GM21619 (cell line): ENCODE measurements around the gene TBC1D5.
"Not testable (repeated sequence)": the region's sequence is repeated elsewhere in the genome, so short reads cannot be mapped to it uniquely, and the experiment has no call there.

Experiments
- ATAC-seq: cut with Tn5 transposase; IDR thresholded peaks from one replicate; pipeline ENCODE4 v1.9.1; 2021; ENCODE audit not compliant: unreplicated experiment

Gene TBC1D5

DNA sequence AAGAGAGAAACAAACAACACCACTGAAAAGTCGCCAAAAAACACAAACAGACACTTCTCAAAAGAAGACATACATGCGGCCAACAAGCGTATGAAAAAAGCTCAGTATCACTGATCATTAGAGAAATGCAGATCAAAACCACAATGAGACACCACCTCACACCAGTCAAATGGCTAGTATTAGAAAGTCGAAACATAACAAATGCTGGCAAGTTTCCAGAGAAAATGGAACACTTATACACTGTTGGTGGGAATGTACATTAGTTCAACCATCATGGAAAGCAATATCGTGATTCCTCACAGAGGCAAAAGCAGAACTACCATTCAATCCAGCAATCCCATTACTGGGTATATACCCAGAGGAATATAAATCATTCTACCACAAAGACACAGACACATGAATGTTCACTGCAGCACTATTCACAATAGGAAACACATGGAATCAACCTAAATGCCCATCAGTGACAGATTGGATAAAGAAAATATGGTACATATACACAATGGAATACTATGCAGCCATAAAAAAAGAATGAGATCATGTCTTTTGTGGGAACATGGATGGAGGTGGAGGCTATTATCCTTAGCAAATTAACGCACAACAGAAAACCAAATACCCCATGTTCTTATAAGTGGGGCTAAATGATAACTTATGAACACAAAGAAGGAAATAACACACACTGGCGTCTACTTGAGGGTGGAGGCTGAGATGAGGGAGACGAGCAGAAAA, 93.6 kb downstream of the TBC1D5 start:
- ATAC-seq, result not testable (repeated sequence)

DNA sequence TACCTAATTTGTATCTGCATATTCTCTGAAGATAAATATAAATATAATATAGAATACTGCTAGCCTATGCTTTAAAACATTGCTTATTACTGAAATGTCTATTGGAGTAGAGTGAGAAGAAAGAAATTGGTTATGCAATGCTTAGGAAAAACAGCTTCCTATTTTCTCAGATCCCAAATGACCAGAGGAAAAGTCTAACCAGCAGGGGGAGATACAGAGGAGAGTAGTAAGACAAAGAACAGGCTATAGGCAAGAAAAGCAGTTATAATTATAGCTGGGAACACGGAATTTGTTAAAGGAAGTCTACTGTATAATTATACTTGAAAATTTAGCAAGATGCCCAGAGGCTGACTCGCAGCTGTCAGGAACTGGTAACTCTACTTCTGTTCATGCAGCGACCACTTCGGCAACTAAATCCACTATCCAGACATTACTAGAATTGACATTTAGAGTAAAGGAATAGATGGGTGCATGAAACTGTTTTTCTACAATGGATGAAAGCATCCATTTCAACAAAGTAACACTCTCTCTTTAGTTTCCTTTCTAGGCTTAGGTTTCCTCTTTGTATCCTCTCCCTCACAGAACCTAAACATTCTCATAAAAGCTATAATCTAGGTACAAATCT, 97.2 kb downstream of the TBC1D5 start:
- ATAC-seq, result no peak

DNA sequence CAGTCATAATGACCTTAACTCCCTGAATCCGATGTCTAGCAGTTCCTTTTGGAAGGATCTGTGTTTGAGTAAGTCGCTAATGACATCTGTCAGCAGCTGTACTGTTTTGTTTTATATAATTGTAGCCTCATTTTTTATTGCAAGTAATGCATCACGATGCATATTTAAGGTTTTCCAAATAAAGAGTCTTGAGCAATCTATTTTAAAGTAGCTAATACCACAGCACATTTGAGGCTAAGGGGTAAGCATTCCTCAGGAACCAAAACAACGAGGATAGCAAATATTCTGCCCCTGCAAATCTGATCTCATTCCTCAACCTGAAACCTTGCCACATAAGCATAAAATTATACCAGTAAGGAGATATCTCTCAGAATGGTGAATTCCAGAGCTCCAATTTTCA, 98.7 kb downstream of the TBC1D5 start:
- ATAC-seq, result no peak

- ATAC-seq, result no peak
Measured at GRCh38 chr3:17642474-17642873, 100.0 kb downstream of the TBC1D5 start.

- ATAC-seq, result no peak
Measured at GRCh38 chr3:17640466-17640865, 102.0 kb downstream of the TBC1D5 start.

- ATAC-seq, result no peak
Measured at GRCh38 chr3:17639765-17640164, 102.7 kb downstream of the TBC1D5 start.

- no peak for ATAC-seq
Measured at GRCh38 chr3:17639257-17639656, 103.2 kb downstream of the TBC1D5 start.

- no peak for ATAC-seq
Measured at GRCh38 chr3:17638356-17638755, 104.1 kb downstream of the TBC1D5 start.

DNA sequence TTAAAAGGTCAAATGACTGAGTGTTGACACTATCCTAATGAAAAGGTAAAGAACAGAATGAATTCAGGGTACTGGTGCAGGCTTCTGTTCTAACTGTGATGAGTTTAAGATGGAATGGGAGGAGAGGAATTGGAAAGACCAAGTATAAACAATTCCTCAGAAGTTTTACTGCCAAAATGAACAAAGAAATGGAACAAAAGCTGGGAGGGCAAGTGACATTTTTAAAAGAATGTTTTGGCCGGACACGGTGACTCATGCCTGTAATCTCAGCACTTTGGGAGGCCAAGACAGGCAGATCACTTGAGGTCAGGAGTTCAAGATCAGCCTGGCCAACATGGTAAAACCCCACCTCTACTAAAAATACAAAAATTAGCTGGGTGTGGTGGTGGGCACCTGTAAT, 106.8 kb downstream of the TBC1D5 start:
- not testable (repeated sequence) for ATAC-seq

GRCh38 chr3:17634964-17635363, 107.5 kb downstream of the TBC1D5 start:
- ATAC-seq, result no peak

DNA sequence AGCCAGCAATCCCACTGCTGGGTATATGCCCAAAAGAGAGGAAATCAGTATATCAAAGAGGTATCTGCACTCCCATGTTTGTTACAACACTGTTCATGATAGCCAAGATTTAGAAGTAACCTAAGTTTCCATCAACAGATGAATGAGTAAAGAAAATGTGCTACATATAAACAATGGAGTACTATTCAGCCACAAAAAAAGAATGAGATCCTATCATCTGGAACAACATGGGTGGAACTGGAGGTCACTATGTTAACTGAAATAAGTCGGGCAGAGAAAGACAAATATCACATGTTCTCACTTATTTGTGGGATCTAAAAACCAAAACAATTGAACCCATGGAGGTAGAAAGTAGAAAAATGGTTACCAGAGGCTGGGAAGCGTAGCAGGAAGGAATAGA, 108.2 kb downstream of the TBC1D5 start:
- no peak for ATAC-seq

GRCh38 chr3:17632401-17633100, 109.9 kb downstream of the TBC1D5 start:
- peak; percentile 59 for ATAC-seq

- no peak for ATAC-seq
Measured at GRCh38 chr3:17631609-17632008, 110.8 kb downstream of the TBC1D5 start.

DNA sequence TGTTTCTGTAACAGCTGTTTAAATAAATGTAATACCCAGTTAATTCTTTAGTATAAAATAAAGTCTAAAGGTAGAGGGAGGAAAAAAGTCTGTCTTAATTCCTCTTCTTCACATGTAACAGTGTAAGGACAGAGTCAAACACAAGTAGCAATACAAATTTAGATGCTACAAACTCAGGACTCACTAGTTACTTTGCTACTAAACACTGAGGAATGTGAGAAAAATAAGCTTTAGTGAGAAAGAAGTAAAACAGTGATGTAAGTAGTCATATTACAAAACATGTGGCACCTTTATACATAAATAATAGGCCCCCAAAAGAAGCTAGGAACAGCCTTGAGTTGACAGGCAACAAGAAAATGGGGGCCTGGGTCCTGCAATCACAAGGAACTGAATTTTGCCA, 113.0 kb downstream of the TBC1D5 start:
- no peak for ATAC-seq

GRCh38 chr3:17626395-17626794, 116.0 kb downstream of the TBC1D5 start:
- ATAC-seq, result no peak

- ATAC-seq, result no peak
Measured at GRCh38 chr3:17625133-17625532, 117.3 kb downstream of the TBC1D5 start.

DNA sequence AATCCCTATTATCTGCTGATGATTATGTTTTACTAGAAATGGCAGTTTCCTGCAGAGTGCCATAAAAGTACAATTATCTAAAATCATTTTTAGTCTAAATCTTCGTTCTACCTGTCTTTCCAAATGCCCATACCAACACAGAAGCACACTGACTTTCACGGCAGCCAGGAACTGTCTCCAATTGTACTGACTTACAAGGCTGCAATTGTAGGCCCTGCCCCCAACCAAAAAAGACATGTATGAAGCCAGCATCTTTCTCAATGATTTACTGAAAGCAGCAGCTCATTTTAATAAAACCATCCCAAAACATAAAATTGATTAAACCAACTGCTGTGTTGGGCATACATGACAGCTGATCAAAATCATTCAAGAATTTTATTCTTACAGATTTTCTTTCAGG, 119.0 kb downstream of the TBC1D5 start:
- no peak for ATAC-seq

DNA sequence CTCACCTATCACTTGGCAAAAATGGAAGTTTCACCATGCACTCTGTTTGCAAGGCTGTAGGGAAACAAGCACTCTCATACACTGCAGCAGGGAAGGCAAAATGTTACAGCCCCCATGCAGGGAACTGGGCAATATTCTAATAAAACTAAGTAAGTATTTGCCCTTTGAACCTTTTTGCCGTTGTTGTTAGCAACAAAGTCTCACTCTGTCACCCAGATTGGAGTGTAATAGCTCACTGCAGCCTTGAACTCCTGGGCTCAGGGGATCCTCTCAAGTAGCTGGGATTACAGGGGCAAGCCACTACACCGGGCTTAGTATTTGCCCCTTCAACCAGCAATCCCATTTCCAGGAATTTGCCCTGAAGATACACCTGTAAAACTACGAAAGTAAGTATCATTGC, 122.5 kb downstream of the TBC1D5 start:
- no peak for ATAC-seq

DNA sequence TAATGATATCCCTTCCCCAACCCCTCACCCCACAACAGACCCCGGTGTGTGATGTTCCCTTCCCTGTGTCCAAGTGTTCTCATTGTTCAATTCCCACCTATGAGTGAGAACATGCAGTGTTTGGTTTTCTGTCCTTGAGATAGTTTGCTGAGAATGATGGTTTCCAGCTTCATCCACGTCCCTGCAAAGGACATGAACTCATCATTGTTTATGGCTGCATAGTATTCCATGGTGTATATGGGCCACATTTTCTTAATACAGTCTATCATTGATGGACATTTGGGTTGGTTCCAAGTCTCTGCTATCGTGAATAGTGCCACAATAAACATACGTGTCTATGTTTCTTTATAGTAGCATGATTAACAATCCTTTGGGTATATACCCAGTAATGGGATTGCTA, 129.4 kb downstream of the TBC1D5 start:
- ATAC-seq, result not testable (repeated sequence)

DNA sequence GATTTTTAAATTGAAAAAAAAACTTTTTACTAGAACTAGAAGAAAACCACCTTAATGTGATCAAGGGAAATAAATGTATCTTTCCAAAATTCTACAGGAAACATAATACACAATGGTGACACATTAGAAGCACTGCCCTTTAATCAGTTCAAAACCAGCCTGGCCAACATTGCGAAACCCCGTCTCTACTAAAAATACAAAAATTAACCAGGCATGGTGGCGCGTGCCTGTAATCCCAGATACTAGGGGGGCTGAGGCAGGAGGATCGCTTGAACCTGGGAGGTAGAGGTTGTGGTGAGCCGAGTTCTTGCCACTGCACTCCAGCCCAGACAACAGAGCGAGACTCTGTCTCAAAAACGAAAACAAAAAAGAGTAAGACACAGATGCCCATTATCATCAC, 134.5 kb downstream of the TBC1D5 start:
- no peak for ATAC-seq

DNA sequence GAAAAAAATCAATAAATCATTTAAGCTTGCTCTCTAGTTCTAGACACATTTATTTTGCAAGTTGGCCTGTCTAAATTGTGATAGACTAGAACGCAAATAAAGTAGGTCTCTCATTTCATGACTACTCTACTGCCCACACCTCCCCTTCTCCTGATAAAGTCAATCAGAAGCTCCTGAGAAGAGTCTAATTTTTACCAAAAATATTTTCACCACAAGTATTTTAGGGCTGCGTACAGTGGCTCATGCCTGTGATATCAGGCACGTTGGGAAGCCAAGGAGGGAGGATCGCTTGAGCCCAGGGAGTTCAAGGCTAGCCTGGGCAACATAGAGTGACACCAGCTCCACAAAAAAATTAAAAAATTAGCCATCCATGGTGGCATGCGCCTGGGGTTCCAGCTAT, 136.5 kb downstream of the TBC1D5 start:
- ATAC-seq, result no peak

- ATAC-seq, result peak; percentile 78
Measured at GRCh38 chr3:17605032-17605431, 137.4 kb downstream of the TBC1D5 start.
